Right ventricle myocardium superior (tissue), 1 donor: ENCODE results near the gene CGNL1. TPM values are rescaled to one million over a fixed set of nuclear protein-coding genes. Genes with fewer than 3 reads are reported as not detected.
A peak's percentile ranks its signal among the peaks of the same experiment; 100 is the strongest.

Experiments used
- ATAC-seq: fragments of 200-7000 bp; cut with Tn5 transposase; one replicate; pipeline ENCODE4 v1.9.1; 2020; ENCODE audit warnings: mild to moderate bottlenecking; ENCODE audit not compliant: poor library complexity
- DNase-seq: peaks from one replicate; pipeline ENCODE4 v3.0.0-alpha.2; 2020
- intact Hi-C: fragments of 100-400 bp; cut with DNase I; formaldehyde crosslinking; loops from one replicate; pipeline ENCODE4 v1.11.2; 2022
- total RNA-seq: library from RNA; stranded (reverse); fragmentation: NEBNext Ultra II Directional; extraction: Animal tissue kit (Norgen Biotek cat#: 25700); gene quantifications from one replicate; pipeline ENCODE4 v1.2.1, GENCODE V29; 2021
- donor health status: DM: no; HTN: yes; CAD: no; lungs with severe emphysema.

Gene CGNL1
- total RNA-seq, 1 donor from 2014 or later: 11.2 TPM

DNA sequence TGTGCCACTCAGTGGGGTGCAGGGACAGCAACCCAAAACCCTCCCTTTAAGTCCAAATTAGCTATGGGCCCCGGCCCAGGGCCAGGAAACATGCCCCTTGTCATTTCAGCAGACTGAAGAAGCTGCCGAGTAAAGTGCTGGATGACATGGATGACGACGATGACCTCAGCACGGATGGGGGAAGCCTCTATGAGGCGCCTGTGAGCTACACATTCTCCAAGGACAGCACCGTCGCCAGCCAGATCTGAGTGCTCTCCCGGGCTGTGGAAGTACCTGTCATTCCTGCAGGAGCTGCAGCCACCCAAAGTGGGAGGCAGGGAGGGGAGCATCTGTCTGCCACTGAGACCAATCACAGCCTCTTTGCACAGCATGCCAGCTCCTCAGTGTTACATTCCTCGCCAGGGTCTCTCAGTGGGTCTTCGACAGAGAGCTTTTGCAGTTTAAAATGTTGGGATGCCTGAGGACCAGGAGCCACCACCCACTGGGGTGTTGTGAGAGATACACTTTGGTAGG lies 171.0 kb downstream of the CGNL1 start:
- ATAC-seq: no peak
- intact Hi-C loops: no loop called here
- no peak for DNase-seq

DNA sequence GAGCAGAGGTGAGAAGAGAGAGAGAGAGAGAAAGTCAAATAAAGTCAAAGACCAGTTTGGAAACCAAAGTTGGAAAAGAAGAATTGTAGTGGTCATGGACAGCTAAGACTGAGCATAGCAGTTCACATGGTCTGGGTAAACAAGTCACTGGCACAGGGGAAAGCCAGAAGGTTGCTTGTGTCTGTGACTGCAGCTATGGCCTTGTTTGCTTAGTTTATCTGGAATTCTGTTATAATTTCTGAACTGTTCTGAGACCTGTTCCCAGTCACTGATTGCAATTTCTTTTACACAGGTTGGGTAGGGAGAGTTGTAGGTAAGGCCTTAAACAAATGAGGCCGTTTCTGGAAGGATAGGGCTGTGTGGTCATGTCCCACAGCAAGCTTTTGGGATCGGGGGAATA lies 172.0 kb downstream of the CGNL1 start:
- intact Hi-C loops: no loop called here
- DNase-seq (no peak), ATAC-seq (no peak)

DNA sequence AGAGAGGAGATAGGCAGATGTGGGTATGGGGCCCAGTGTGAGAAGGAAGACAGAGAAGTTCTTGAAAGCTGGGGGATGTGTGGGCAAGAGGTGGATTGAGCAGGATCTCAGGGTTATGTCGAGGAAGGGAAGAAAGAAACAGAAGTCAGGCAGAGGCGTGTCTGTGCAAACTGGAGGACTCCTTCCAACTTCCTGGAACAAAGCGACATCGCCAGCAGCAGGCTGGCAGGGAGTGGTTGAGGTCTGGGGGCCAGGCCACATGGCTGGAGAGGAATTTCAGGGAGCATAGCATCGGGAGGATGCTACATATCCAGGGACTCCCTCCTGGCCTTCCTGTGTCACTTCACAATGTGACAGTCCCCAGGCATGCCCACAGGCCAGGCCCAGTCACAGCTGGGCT lies 172.5 kb downstream of the CGNL1 start:
- DNase-seq: no peak
- ATAC-seq: no peak
- intact Hi-C loops: no loop called here

DNA sequence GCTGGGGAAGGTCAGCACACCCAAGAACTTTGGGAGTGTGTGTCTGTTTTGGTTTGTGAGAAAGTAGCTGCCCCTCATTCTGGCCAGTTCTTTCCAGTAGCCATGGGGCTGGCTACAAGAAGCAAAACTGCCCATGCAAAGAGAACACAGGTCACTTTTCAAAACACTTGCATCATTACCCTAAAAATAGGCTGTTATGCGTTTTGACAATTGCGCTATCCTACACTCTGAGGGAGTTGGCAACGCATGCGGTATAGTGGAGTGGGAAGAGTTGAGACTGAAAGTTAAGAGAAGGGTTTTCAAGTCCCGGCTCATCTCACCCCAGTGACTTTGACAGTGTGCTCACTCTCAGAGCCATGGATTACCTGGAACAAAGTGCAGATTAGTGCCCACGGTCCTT lies 173.6 kb downstream of the CGNL1 start:
- intact Hi-C loops: loop anchor here (10.0 kb wide), 1 partner anchor 525 kb away; no protein-coding TSS in a partner anchor
- DNase-seq (no peak), ATAC-seq (no peak)

DNA sequence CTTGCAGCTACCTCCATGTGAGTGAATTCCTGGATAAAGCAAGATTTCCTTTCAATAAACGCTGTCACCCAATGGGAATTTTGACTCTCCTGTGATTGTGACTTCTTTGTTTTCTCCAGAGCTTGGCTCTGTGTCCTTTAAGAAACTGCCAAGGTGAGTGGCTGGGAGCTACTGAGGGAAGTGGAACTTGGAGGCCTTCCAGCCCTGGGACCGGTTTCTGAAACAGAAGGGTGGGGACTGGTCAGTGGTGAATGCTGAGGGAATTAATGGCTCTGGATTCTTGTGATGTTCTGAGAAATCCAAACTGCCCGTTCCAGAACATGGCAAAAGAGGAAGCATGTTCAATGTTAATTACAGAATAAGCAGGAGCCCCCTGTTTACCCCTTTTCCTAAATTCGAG lies 174.3 kb downstream of the CGNL1 start:
- ATAC-seq: peak; percentile 65
- intact Hi-C loops: loop anchor here (10.0 kb wide), 1 partner anchor 524 kb away; no protein-coding TSS in a partner anchor
- DNase-seq: peak; percentile 75

DNA sequence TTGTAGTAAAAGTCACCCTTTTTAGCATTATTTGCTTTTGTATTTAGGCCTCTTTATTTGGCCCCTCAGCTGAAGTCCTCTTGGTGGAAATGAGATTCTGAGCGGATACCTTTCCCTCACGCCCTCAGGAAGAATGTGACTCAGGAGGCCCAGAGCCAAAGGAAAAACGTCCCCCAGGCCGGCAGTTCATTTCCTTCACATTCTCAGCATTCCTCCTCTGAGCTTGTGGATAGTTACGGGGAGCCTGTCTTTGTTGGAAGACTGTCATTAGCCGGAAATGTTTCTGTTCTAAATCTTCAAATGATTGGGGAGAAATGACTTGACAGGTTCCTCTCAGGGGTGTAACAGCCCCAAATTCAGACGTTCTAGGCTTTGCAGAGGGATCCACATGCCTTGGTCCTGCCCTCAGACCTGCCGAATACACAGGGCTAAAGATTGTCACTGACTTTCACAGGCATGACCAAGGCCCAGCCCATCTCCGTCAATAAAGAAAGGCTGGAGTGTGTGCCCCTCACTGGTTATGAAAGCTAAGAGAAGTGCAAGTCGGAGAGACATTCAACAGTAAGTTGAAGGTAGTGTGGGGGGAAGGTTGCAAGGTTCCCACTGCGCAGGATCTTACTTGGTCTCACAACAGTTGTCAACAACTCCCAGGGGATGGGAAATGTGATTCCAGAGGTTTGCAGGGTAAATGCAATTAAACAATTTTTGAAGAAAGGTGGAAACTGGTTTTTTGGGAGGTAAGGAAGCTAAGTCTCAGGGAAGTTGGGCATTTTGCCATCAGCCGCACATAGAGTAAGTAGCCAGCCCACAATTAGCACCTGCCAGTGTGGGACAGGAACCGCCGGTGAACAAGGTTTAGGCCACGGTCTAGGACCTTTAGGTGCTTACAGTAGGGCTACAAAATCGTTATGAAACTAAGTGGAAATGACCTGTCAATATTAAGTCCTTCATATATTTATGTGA lies 175.7 kb downstream of the CGNL1 start:
- ATAC-seq (peak; percentile 34), DNase-seq (no peak)
- intact Hi-C loops: loop anchor here (10.0 kb wide), 1 partner anchor 523 kb away; no protein-coding TSS in a partner anchor

DNA sequence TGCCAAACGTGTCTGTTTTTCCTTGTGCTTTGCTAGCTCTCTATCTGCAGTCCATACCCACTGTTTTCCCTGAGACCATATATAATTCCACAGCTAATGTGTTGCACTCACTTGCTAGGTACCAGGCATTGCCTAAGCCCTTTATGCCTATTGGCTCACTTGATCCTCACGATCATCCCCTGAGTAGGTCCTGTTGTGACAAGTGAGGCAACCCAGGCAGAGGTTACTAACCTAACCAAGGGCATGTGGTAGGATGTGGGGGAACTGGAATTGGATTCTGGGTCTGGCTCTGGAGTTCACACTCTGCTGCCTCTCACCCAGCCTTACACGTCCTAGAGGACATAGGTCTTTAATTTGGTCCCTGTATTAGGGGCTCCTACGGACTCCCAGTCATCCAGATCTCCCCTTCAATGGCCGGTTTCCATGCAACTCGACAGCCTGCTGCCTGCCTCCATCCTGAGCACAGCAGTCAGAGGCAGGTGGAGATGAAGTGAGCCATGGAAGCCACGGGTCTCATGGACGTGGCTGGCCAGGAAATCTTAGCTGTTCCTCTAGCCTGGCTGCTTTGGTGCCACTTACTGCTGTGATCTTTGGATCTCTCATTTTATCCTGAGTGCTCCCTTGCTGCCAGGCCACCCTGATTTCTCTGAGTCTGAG lies 176.5 kb downstream of the CGNL1 start:
- intact Hi-C loops: loop anchor here (10.0 kb wide), 1 partner anchor 522 kb away; no protein-coding TSS in a partner anchor

DNA sequence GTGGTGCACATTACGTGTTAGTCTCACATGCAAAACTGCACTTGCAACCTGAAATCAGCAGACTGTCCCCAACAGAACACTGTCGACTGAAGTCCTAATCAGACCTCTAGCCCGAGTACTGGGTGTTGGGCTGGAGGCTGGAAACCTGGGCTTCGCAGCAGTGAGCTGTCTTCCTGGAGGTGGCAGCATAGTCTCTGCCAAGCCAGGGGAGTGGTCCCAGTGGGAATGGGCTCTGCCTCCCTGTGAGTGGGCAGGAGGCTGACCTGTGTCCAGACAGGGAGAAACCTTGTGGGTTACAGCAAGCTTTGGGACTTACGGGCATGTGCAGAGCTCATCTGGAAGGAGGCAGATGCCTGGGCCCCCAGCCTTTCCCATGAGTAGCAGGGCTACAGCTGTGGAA lies 177.2 kb downstream of the CGNL1 start:
- ATAC-seq (no peak), DNase-seq (no peak)
- intact Hi-C loops: loop anchor here (10.0 kb wide), 1 partner anchor 521 kb away; no protein-coding TSS in a partner anchor

More for the DNA sequence above, 176.5 kb downstream of the CGNL1 start:
- DNase-seq (no peak), ATAC-seq (no peak)

DNA sequence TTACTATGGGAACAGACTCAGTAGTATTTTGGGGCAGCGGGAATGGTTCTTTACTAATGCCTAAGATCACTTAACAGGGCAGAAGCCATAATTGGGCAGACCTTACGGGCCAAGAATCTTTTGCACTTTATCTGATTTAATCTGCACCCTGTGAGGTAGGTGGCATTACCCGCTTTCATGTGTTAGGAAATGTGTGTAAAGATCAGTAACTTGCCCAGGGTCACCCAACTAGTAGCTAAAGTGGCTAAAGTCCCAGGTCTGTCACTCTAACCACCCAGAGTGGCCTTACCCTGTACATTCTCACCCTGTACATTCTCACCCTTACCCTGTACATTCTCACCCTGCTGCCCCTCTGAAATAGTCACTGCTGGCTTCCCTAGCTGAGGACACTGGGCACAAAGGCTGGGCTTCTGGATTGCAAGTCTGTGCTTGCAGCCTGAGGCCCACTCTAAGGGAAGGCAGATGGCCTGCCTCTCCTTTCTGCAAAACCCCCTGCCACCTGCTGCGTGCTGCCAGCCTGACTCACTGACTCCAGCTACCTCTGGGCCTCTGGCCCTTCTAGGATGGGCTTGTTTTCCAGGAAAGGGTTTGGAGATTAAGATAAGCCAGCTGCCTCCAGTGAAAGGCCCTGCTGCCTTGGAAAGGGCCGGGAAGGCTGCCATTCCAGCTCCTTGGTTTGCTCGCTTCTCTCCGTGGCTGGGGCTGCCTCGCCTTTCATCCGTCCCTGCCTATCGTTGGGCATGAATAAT lies 177.9 kb downstream of the CGNL1 start:
- DNase-seq (no peak), ATAC-seq (no peak)
- intact Hi-C loops: loop anchor here (10.0 kb wide), 1 partner anchor 521 kb away; no protein-coding TSS in a partner anchor

DNA sequence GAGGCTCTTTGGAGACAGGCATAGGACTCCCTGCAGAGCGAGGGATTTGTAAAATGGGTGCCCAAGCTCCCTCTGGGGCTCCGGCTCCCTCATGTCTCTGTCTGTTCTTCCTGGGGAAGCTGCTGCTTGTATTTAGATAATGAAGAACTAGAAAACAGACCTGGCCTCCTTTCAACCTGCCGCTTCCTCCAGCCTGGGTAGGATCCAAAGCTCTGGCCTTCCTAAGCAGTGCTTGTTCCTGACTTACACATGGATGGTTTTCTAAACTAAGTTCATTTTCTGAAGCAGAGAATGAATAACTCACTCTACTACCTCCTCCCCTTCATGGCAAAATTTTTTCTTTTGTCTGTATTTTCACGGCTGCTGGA lies 178.5 kb downstream of the CGNL1 start:
- DNase-seq (no peak), ATAC-seq (no peak)
- intact Hi-C loops: loop anchor here (5.0 to 10.0 kb wide), 2 partner anchors 308 to 520 kb away; no protein-coding TSS in a partner anchor

DNA sequence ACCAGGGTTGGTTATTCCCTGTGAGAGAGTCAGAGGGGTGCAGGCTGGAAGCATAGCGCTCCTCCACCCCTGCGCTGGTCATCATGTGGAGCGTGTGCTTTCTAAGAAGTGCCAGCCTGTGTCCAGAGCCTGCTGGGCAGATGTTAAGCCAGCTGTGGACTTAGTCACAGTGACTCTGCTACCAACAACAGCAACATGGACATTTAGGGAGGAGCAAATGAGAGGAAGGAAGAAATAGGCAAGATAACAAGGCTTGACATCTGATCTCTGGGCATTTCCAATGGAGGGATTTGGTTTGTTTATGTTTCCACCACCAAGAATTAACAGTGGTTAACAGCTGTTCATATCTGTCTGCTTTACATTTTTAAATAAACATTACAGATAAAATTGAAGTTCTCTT lies 179.0 kb downstream of the CGNL1 start:
- intact Hi-C loops: loop anchor here (5.0 to 10.0 kb wide), 2 partner anchors 307 to 520 kb away; no protein-coding TSS in a partner anchor
- ATAC-seq: no peak
- no peak for DNase-seq

DNA sequence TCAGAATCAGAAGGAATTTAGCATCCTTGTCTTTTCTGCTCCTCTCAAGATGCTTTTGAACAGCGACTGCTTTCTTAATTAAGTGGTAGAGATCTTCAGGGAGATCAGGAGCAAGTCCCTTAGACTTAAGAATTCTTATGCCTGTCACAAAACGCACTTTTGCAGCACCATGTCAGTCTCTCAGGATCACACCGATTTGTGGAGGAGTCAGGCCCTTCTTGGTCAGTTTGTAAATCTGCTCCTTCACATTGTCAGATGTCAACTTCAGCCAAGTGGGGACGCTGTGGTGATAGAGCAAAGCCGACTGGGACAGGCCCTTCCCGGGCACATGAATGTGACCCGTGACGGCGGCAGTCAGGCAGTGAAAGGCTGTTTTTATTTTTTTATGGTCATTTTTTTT lies 179.7 kb downstream of the CGNL1 start:
- intact Hi-C loops: loop anchor here (5.0 to 10.0 kb wide), 2 partner anchors 306 to 519 kb away; no protein-coding TSS in a partner anchor
- ATAC-seq: no peak
- no peak for DNase-seq

DNA sequence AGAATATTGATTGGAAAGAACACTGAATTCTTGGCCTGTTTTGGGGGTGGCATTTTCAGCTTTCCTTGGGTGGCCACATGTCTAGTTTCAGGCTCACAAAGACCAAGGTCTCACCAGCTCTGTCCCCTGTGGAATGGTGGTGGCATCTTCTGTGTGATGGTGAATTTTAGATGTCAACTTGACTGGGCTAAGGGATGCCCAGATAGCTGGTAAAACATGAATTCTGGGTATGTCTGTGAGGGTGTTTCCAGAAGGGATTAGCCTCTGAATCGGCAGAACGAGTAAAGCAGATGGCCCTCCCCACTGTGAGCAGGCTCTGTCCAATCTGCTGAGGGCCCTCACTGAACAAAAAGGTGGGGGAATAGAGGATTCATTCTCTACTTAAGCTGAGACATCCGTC lies 181.0 kb downstream of the CGNL1 start:
- intact Hi-C loops: loop anchor here (5.0 to 10.0 kb wide), 2 partner anchors 305 to 518 kb away; no protein-coding TSS in a partner anchor
- ATAC-seq: no peak
- DNase-seq: no peak

DNA sequence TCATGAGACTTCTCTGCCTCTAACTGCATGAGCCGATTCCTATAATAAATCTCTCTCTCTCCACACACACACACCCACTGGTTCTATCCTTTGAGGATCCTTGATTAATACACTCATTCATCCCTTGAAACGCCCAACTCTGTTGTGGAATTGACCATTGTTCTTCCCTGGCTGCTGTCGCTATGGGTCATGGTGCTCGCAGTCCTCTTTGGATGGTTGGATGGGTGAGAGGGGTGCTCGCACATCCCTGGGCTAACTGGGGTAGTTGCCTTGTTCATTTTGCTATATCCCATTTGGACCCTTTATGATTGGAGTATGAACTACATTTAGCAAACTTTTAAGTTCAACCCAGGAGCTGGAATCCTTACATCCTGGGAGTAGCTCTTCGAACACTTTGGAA lies 181.5 kb downstream of the CGNL1 start:
- no peak for DNase-seq
- no peak for ATAC-seq
- intact Hi-C loops: loop anchor here (5.0 to 10.0 kb wide), 2 partner anchors 304 to 517 kb away; no protein-coding TSS in a partner anchor

DNA sequence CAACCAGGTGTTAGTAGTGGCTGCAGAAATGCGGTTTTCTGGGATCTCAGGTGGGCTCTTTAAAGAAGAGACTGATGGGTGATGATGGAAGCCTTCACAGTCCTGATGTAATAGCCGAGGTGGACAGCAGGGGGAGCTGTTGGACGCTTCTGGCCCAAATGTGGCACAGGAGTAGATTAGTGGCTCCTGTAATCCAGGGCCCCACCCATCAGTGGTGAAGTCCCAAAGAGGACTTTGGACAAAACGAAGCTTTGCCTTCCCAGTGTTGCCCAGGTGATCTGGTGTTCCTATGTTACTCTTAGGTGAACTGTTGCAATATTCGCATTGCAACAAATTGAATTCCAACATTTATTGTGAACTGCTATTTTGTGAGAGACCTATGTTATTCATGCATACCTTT lies 183.6 kb downstream of the CGNL1 start:
- intact Hi-C loops: loop anchor here (5.0 to 10.0 kb wide), 3 partner anchors 37 to 515 kb away; no protein-coding TSS in a partner anchor
- peak; percentile 64 for ATAC-seq
- peak; percentile 83 for DNase-seq

DNA sequence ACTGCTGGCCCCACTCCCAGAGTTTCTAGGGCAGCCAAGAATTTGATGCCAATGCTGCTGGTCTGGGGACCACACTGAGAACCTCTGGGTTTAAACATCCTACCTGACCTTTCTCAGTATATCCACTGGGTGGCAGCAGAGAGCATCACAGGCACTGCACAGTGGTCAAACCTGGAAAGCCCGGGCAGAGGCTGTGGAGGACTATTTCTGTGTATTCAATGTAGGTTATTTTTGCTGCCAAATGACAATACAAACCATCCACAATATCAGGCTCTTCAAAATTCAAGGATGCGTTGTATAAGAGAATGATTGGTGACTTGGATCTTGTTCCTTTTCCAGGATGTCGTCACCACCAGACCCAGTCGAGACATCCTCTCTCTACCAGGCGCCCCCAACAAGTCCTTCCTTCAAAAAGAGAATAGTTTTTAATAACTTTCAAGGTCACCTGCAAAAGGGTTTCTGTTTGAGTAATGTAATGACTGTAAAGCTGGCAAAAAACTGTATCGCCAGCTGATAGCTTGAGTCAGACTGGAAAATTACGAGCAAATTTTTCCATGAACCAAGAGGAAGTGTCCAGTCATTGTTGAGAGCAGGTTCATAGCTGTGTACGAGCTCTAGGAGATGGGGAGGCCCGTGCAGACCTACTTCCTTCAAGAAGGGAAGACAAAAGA lies 184.9 kb downstream of the CGNL1 start:
- intact Hi-C loops: loop anchor here (5.0 kb wide), 1 partner anchor 36 kb away; no protein-coding TSS in a partner anchor
- peak; percentile 76 for DNase-seq
- ATAC-seq: peak; percentile 91

DNA sequence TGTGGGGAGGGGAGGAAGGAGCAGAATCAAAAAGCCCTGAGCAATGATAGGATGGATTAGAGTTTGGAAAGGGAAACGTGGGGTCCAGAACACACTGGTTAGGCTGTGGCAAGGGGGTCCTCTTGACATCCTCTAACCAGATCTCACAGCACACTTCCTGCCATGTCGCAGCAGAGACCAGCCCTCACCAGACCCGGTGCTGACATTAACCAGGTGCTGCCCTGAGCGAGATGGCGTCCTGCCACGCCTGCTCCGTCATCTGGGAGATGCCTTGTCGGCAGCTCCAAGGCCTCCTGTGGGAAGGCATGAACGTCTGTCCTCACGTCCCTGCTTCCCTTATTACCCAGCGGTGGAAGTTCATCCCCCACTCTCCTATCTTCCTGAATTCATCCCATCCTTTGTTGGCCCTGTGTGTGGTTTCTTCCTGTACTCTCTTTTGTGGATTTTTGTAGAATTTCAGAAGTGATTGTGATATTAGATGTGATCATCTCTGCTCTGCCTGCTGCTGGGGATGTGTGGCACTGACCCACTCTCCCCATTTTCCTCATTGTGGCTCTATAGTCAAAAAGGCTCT lies 186.0 kb downstream of the CGNL1 start:
- ATAC-seq (peak; percentile 73), DNase-seq (peak; percentile 87)
- intact Hi-C loops: loop anchor here (5.0 kb wide), 1 partner anchor 35 kb away; no protein-coding TSS in a partner anchor
